ENCODE measurements around the gene ZSWIM9.
"Not testable (repeated sequence)": the region's sequence is repeated elsewhere in the genome, so short reads cannot be mapped to it uniquely, and the experiment has no call there.

GRCh38 chr19:48241771-48242170 lies 71.3 kb downstream of the ZSWIM9 start:
- TF ChIP-seq POLR2A, POLR2AphosphoS5 (IDR thresholded peaks at IDR 0.05): not testable (repeated sequence)
- TF ChIP-seq, protein P1, sequence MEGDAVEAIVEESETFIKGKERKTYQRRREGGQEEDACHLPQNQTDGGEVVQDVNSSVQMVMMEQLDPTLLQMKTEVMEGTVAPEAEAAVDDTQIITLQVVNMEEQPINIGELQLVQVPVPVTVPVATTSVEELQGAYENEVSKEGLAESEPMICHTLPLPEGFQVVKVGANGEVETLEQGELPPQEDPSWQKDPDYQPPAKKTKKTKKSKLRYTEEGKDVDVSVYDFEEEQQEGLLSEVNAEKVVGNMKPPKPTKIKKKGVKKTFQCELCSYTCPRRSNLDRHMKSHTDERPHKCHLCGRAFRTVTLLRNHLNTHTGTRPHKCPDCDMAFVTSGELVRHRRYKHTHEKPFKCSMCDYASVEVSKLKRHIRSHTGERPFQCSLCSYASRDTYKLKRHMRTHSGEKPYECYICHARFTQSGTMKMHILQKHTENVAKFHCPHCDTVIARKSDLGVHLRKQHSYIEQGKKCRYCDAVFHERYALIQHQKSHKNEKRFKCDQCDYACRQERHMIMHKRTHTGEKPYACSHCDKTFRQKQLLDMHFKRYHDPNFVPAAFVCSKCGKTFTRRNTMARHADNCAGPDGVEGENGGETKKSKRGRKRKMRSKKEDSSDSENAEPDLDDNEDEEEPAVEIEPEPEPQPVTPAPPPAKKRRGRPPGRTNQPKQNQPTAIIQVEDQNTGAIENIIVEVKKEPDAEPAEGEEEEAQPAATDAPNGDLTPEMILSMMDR (IDR thresholded peaks at IDR 0.05), result not testable (repeated sequence)

All from transverse colon (tissue), 4 donors.